Transverse colon (tissue), 4 donors: ENCODE measurements around the gene SULT1C2.

Source experiments
- CTCF ChIP-seq, 5 experiments: fragments of 200-600 bp in 3 of 5; fragments of 450-650 bp in 2 of 5; sonication (generic) in 3 of 5; IDR thresholded peaks; 1 replicate in 2 of 5; 2 replicates in 3 of 5; pipeline ENCODE4 v1.5.1; 2016 to 2017; ENCODE audit warnings: antibody characterized with exemption in 5 of 5, inconsistent platforms in 3 of 5, mild to moderate bottlenecking in 2 of 5, moderate library complexity in 1 of 5
- POLR2A ChIP-seq: fragments of 450-650 bp; IDR thresholded peaks from one replicate; pipeline ENCODE4 v1.6.1; 2016; ENCODE audit warnings: antibody characterized with exemption, mild to moderate bottlenecking, moderate library complexity
- POLR2AphosphoS5 ChIP-seq, 3 donors: sonication (generic); formaldehyde crosslinking; IDR thresholded peaks; one replicate each; pipeline ENCODE4 v1.6.1; 2016; ENCODE audit warnings: antibody characterized with exemption in 3 of 3

GRCh38 chr2:108301558-108301957, 12.9 kb downstream of the SULT1C2 start:
- TF ChIP-seq POLR2AphosphoS5 (IDR thresholded peaks at IDR 0.05) (no peak), CTCF (IDR thresholded peaks at IDR 0.05) (no peak), POLR2A (no peak)
